GM12891 (cell line): Measurements from ENCODE around the gene ZNF862.

ENCODE experiments used
- POLR2A ChIP-seq: IDR thresholded peaks from 2 replicates; pipeline ENCODE4 v1.6.1; 2011; ENCODE audit warnings: low read depth, low read length, control low read depth
- POLR2AphosphoS5 ChIP-seq: IDR thresholded peaks from 2 replicates; pipeline ENCODE4 v1.6.1; 2011; ENCODE audit warnings: low read depth, low read length, control low read depth
- POU2F2 ChIP-seq: IDR thresholded peaks from 2 replicates; pipeline ENCODE4 v1.6.1; 2011; ENCODE audit warnings: low read depth, mild to moderate bottlenecking, control low read depth, low read length, moderate library complexity
- SPI1 ChIP-seq: IDR thresholded peaks from 2 replicates; pipeline ENCODE4 v1.6.1; 2011; ENCODE audit warnings: low read depth, low read length, control low read depth
- TAF1 ChIP-seq: IDR thresholded peaks from 2 replicates; pipeline ENCODE4 v1.6.1; 2011; ENCODE audit warnings: low read depth, low read length, control low read depth

- TF ChIP-seq POLR2AphosphoS5 (no peak), POU2F2 (no peak), POLR2A (no peak), SPI1 (no peak), TAF1 (no peak)
Observed at GRCh38 chr7:149806726-149807125, 31.4 kb upstream of the ZNF862 start.
